PFSK-1 (cell line): ENCODE measurements around the gene FOLR1.

ENCODE experiments used
- FOXP2 ChIP-seq: optimal IDR thresholded peaks from 2 replicates; pipeline ENCODE3; 2011; ENCODE audit warnings: borderline replicate concordance, control low read depth, inconsistent platforms; ENCODE audit not compliant: insufficient read depth; ENCODE audit errors: extremely low read length, extremely low read depth
- POLR2AphosphoS5 ChIP-seq: IDR thresholded peaks from 2 replicates; pipeline ENCODE4 v1.6.1; 2012; ENCODE audit warnings: low read depth, mild to moderate bottlenecking, control low read depth, low read length, moderate library complexity
- REST ChIP-seq, 2 experiments: IDR thresholded peaks; 2 replicates each; pipeline versions ENCODE4 v1.6.1 to v1.8.0; 2011 to 2012; ENCODE audit warnings: low read depth in 2 of 2, low read length in 2 of 2, control low read depth in 1 of 2, inconsistent platforms in 1 of 2, mild to moderate bottlenecking in 1 of 2, moderate library complexity in 1 of 2; ENCODE audit not compliant: insufficient read depth in 1 of 2
- SIN3A ChIP-seq: IDR thresholded peaks from 2 replicates; pipeline ENCODE4 v1.6.1; 2012; ENCODE audit warnings: mild to moderate bottlenecking, low read length, moderate library complexity, borderline replicate concordance; ENCODE audit not compliant: insufficient read depth
- TAF1 ChIP-seq: IDR thresholded peaks from 2 replicates; pipeline ENCODE4 v1.6.1; 2012; ENCODE audit warnings: low read length, control low read depth, borderline replicate concordance; ENCODE audit not compliant: insufficient read depth

FOLR1 gene

GRCh38 chr11:72217841-72218240 is 25.9 kb downstream of the FOLR1 start:
- TF ChIP-seq TAF1 (no peak), SIN3A (no peak), REST (IDR thresholded peaks at IDR 0.05; ENCODE audit: insufficient read depth in 1 of 2, low read depth in 2 of 2, low read length in 2 of 2) (no peak), POLR2AphosphoS5 (no peak), FOXP2 (no peak)

DNA sequence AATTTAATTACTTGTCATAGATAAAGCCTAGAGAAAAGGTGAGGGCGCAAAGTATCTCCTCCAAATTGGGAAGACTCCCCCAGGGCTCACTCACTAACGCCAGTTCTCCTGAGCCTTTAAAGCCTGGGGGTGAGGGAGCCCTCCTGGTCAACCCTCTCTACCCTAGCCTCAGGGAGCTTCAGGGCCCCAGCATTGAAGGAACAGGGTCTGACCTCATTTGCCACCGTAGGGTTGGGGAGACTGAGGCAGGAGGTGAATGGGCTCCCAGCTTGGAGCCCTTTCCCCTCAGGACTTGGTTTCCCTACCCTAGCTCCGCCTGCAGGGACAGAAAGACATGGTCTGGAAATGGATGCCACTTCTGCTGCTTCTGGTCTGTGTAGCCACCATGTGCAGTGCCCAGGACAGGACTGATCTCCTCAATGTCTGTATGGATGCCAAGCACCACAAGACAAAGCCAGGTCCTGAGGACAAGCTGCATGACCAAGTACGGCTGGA is 26.4 kb downstream of the FOLR1 start:
- no peak for TF ChIP-seq FOXP2
- no peak for TF ChIP-seq TAF1
- no peak for TF ChIP-seq SIN3A

DNA sequence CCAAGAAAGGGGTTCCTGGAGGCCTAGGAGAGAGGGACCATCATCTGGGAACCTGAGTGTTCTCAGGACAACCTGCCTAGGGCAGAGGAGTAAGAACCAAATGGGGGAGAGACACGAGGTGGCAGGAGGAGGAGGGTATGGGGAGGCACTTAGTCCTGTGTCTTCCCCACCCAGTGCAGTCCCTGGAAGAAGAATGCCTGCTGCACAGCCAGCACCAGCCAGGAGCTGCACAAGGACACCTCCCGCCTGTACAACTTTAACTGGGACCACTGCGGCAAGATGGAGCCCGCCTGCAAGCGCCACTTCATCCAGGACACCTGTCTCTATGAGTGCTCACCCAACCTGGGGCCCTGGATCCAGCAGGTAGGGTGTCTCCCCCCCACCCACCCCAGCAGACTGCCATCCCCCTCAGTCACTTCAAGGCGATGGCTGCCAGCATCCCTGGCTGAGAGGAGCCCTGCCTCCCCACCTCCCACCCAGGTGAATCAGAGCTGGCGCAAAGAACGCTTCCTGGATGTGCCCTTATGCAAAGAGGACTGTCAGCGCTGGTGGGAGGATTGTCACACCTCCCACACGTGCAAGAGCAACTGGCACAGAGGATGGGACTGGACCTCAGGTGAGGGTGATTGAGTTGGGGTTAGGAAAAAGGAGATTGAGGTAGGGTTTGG is 28.9 kb downstream of the FOLR1 start:
- TF ChIP-seq REST (IDR thresholded peaks at IDR 0.05; ENCODE audit: insufficient read depth in 1 of 2, low read depth in 2 of 2, low read length in 2 of 2) (no peak), POLR2AphosphoS5 (no peak), SIN3A (no peak), FOXP2 (no peak), TAF1 (no peak)

- TF ChIP-seq REST (IDR thresholded peaks at IDR 0.05; ENCODE audit: insufficient read depth in 1 of 2, low read depth in 2 of 2, low read length in 2 of 2): no peak
- TF ChIP-seq SIN3A: no peak
- no peak for TF ChIP-seq POLR2AphosphoS5
- no peak for TF ChIP-seq FOXP2
- no peak for TF ChIP-seq TAF1
These were observed 29.6 kb downstream of the FOLR1 start for GRCh38 chr11:72221386-72222075.

GRCh38 chr11:72222106-72222891 is 30.4 kb downstream of the FOLR1 start:
- TF ChIP-seq FOXP2 (no peak), TAF1 (no peak), SIN3A (no peak), REST (IDR thresholded peaks at IDR 0.05; ENCODE audit: insufficient read depth in 1 of 2, low read depth in 2 of 2, low read length in 2 of 2) (no peak), POLR2AphosphoS5 (no peak)
